Upper lobe of left lung (tissue), 6 donors: ENCODE results near the gene SCCPDH. TPM values are rescaled to one million over a fixed set of nuclear protein-coding genes. Genes with fewer than 3 reads are reported as not detected.
A peak's percentile ranks its signal among the peaks of the same experiment; 100 is the strongest.
"Not testable (repeated sequence)": the region's sequence is repeated elsewhere in the genome, so short reads cannot be mapped to it uniquely, and the experiment has no call there.

Source experiments
- ATAC-seq, 2 donors: fragments of 200-7000 bp; cut with Tn5 transposase; one replicate each; pipeline ENCODE4 v1.9.1; 2022; ENCODE audit warnings: mild to moderate bottlenecking in 2 of 2, moderate library complexity in 2 of 2; ENCODE audit not compliant: low FRiP score in 2 of 2
- DNase-seq, 2 donors: peaks; one replicate each; pipeline ENCODE4 v3.0.0-alpha.2; 2019 to 2020
- H3K27ac ChIP-seq, 4 donors: fragments of 200-600 bp; sonication (generic); one replicate each; pipeline ENCODE4 v1.5.1; 2016 to 2019
- H3K27me3 ChIP-seq, 4 donors: fragments of 200-600 bp; sonication (generic); one replicate each; pipeline ENCODE4 v1.5.1; 2017 to 2019
- H3K36me3 ChIP-seq, 4 donors: fragments of 200-600 bp; sonication (generic); one replicate each; pipeline ENCODE4 v1.5.1; 2016 to 2019
- H3K4me1 ChIP-seq, 4 donors: fragments of 200-600 bp; sonication (generic); one replicate each; pipeline ENCODE4 v1.5.1; 2018 to 2019
- H3K4me3 ChIP-seq, 4 donors: fragments of 200-600 bp; sonication (generic); one replicate each; pipeline ENCODE4 v1.5.1; 2017 to 2019; ENCODE audit warnings: mild to moderate bottlenecking in 2 of 4, moderate library complexity in 1 of 4
- H3K9me3 ChIP-seq, 4 donors: fragments of 200-600 bp; sonication (generic); one replicate each; pipeline ENCODE4 v1.5.1; 2018 to 2019
- CTCF ChIP-seq, 6 experiments: fragments of 450-650 bp in 4 of 6; fragments of 200-600 bp in 2 of 6; sonication (generic) in 2 of 6; IDR thresholded peaks; one replicate each; pipeline ENCODE4 v1.5.1; 2016 to 2019; ENCODE audit warnings: antibody characterized with exemption in 6 of 6
- EP300 ChIP-seq, 4 donors: sonication (generic); formaldehyde crosslinking; IDR thresholded peaks; one replicate each; pipeline ENCODE4 v1.5.1; 2017; ENCODE audit warnings: antibody characterized with exemption in 4 of 4, control low read depth in 2 of 4
- POLR2A ChIP-seq, 4 donors: fragments of 450-650 bp; IDR thresholded peaks; one replicate each; pipeline ENCODE4 v1.5.1; 2016 to 2017; ENCODE audit warnings: antibody characterized with exemption in 4 of 4, mild to moderate bottlenecking in 2 of 4
- POLR2AphosphoS5 ChIP-seq, 2 donors: sonication (generic); formaldehyde crosslinking; IDR thresholded peaks; one replicate each; pipeline ENCODE4 v1.5.1; 2017; ENCODE audit warnings: antibody characterized with exemption in 2 of 2
- WGBS, 2 donors: methylation state at CpG; one replicate each; pipeline ENCODE4 v1.1.5; 2017 to 2018; 5-methylcytosine and 5-hydroxymethylcytosine counted together
- total RNA-seq, 6 donors: library from RNA; depleted of rRNA in 4 of 6; stranded (reverse); fragments of >200 nt in 4 of 6; gene quantifications; one replicate each; pipeline versions ENCODE4 v1.1.0 to v1.2.1, GENCODE V29; 2016 to 2021
- donor health status: DM: no; HTN: no; CAD: no; lungs with moderate emphysema.
- donor health status: DM: no; HTN: yes; CAD: no; lungs with severe emphysema.

The SCCPDH gene
- total RNA-seq, 6 donors from 2014 or later: 16.8 to 30.3 (median 23.1) TPM

GRCh38 chr1:246687002-246687401 lies 37.2 kb upstream of the SCCPDH start:
- H3K27ac ChIP-seq: no peak overlapping the region
- ATAC-seq: no peak
- TF ChIP-seq POLR2A (IDR thresholded peaks at IDR 0.05) (no peak), POLR2AphosphoS5 (IDR thresholded peaks at IDR 0.05) (no peak), EP300 (IDR thresholded peaks at IDR 0.05) (no peak), CTCF (IDR thresholded peaks at IDR 0.05) (no peak)
- 81 to 84% methylated on average over 14 of the region's 14 CpGs for WGBS, 2 donors
- no peaks in the 10 kb centered on the region for H3K9me3 ChIP-seq
- no peak for DNase-seq
- H3K27me3 ChIP-seq: no peaks in the 10 kb centered on the region
- H3K36me3 ChIP-seq: no peaks in the 10 kb centered on the region
- no peak overlapping the region for H3K4me3 ChIP-seq
- peaks cover 0 to 9% (median 8%) of the 10 kb centered on the region in 4 donors for H3K4me1 ChIP-seq

GRCh38 chr1:246689409-246690008 lies 34.7 kb upstream of the SCCPDH start:
- no peak overlapping the region for H3K27ac ChIP-seq
- TF ChIP-seq POLR2A (IDR thresholded peaks at IDR 0.05) (no peak), CTCF (IDR thresholded peaks at IDR 0.05) (peak; percentile 39 to 70 (median 64))
- H3K4me3 ChIP-seq: peak overlapping the region in 2 of 4 donors; percentile 13 to 31
- H3K4me1 ChIP-seq: peaks cover 0 to 9% (median 8%) of the 10 kb centered on the region in 4 donors
- peak; percentile 77 to 88 for DNase-seq
- 18 to 29% methylated on average over 9 to 16 of the region's 16 CpGs for WGBS, 2 donors
- ATAC-seq: peak; percentile 93 to 95
- no peaks in the 10 kb centered on the region for H3K36me3 ChIP-seq
- H3K9me3 ChIP-seq: no peaks in the 10 kb centered on the region
- no peaks in the 10 kb centered on the region for H3K27me3 ChIP-seq

GRCh38 chr1:246690100-246690499 lies 34.1 kb upstream of the SCCPDH start:
- WGBS, 2 donors: 78% methylated on average over 12 of the region's 12 CpGs
- no peak for ATAC-seq
- Histone ChIP-seq H3K4me3 (peak overlapping the region in 2 of 4 donors; percentile 13 to 31), H3K27ac (no peak overlapping the region), H3K9me3 (no peaks in the 10 kb centered on the region), H3K36me3 (no peaks in the 10 kb centered on the region), H3K27me3 (no peaks in the 10 kb centered on the region), H3K4me1 (peaks cover 0 to 9% (median 8%) of the 10 kb centered on the region in 4 donors)
- TF ChIP-seq POLR2A (IDR thresholded peaks at IDR 0.05) (no peak), EP300 (IDR thresholded peaks at IDR 0.05) (no peak), CTCF (IDR thresholded peaks at IDR 0.05) (no peak), POLR2AphosphoS5 (IDR thresholded peaks at IDR 0.05) (no peak)
- peak in 1 of 2 donors; percentile 68 for DNase-seq

- ATAC-seq (no peak), DNase-seq (no peak)
- H3K27ac ChIP-seq: no peak overlapping the region
- no peaks in the 10 kb centered on the region for H3K9me3 ChIP-seq
- no peak overlapping the region for H3K4me3 ChIP-seq
- H3K27me3 ChIP-seq: no peaks in the 10 kb centered on the region
- H3K4me1 ChIP-seq: peaks cover 0 to 11% (median 8%) of the 10 kb centered on the region in 4 donors
- no peaks in the 10 kb centered on the region for H3K36me3 ChIP-seq
- TF ChIP-seq POLR2A (IDR thresholded peaks at IDR 0.05) (no peak), POLR2AphosphoS5 (IDR thresholded peaks at IDR 0.05) (no peak), CTCF (IDR thresholded peaks at IDR 0.05) (no peak), EP300 (IDR thresholded peaks at IDR 0.05) (no peak)
- 71 to 83% methylated on average over 11 to 15 of the region's 15 CpGs for WGBS, 2 donors
These were observed 32.4 kb upstream of the SCCPDH start for GRCh38 chr1:246691622-246692495.

GRCh38 chr1:246694213-246694895 lies 29.9 kb upstream of the SCCPDH start:
- DNase-seq, ATAC-seq, H3K9me3 ChIP-seq, H3K27me3 ChIP-seq, H3K36me3 ChIP-seq, H3K27ac ChIP-seq, H3K4me3 ChIP-seq: not testable (repeated sequence)
- 88 to 93% methylated on average over 10 of the region's 10 CpGs for WGBS, 2 donors
- peaks cover 2 to 14% (median 9%) of the 10 kb centered on the region in 4 donors for H3K4me1 ChIP-seq
